ENCODE measurements around the gene HIF1A.

- no peak for TF ChIP-seq YY1 (IDR thresholded peaks at IDR 0.05; ENCODE audit: insufficient read depth, insufficient read length)
- TF ChIP-seq SUZ12 (IDR thresholded peaks at IDR 0.05; ENCODE audit: extremely low read depth, insufficient read depth, insufficient read length) = no peak
These were observed 1.3 kb upstream of the HIF1A start for GRCh38 chr14:61694039-61694438.

All from NT2/D1 (cell line).